ENCODE measurements around the gene GVQW3. TPM values are rescaled to one million over a fixed set of nuclear protein-coding genes. Genes with fewer than 3 reads are reported as not detected.

GVQW3 gene
- total and polyA plus RNA-seq, 2 of the 8 experiments (the other 6 are each of a cell fraction or from before 2014, with no cell fraction given) = 5.5 to 8.1 TPM

DNA sequence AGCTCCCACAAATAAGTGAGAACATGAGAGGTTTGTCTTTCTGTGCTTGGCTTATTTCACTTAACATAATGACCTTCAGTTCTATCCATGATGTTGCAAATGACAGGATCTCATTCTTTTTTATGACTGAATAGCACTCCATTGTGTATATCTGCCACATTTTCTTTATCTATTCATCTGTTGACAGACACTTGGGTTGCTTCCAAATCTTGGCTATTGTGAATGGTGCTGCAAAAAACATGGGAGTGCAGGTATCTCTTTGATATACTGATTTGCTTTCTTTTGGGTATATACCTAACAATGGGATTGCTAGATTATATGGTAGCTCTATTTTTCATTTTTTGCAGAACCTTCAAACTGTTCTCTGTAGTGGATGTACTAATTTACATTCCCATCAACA is 13.3 kb downstream of the GVQW3 start:
- no peak overlapping the region for H3K4me2 ChIP-seq (ENCODE audit: insufficient read depth in 1 of 2, low read depth in 2 of 2, low read length in 2 of 2)
- H3K4me1 ChIP-seq (replicated peaks in 1 of 4; ENCODE audit: control insufficient read depth in 3 of 4, insufficient read depth in 4 of 4, low read length in 3 of 4) = no peaks in the 10 kb centered on the region
- TF ChIP-seq GABPA (IDR thresholded peaks at IDR 0.05; ENCODE audit: borderline replicate concordance, insufficient read depth, low read length) = no peak
- no peak for TF ChIP-seq CBX5 (IDR thresholded peaks at IDR 0.05; ENCODE audit: low read depth, low read length)
- TF ChIP-seq MAX (IDR thresholded peaks at IDR 0.05) = no peak
- TF ChIP-seq CBX8 (IDR thresholded peaks at IDR 0.05; ENCODE audit: borderline replicate concordance, low read depth, low read length) = no peak
- no peak for TF ChIP-seq SP4 (IDR thresholded peaks at IDR 0.05; ENCODE audit: low read length)
- no peak for TF ChIP-seq KDM5A (IDR thresholded peaks at IDR 0.05; ENCODE audit: low read length)
- TF ChIP-seq JUN (IDR thresholded peaks at IDR 0.05; ENCODE audit: low read depth, low read length) = no peak
- no peak for TF ChIP-seq CREB1 (IDR thresholded peaks at IDR 0.05)
- TF ChIP-seq RBBP5 (IDR thresholded peaks at IDR 0.05; ENCODE audit: borderline replicate concordance, low read depth, low read length) = no peak
- TF ChIP-seq ZNF274 (IDR thresholded peaks at IDR 0.05; ENCODE audit: borderline replicate concordance, extremely low read depth, low read length) = no peak
- no peak for TF ChIP-seq SUZ12 (IDR thresholded peaks at IDR 0.05; ENCODE audit: low read length)
- TF ChIP-seq ATF3 (IDR thresholded peaks at IDR 0.05; ENCODE audit: insufficient read depth, low read depth, low read length) = no peak
- no peak for TF ChIP-seq SP2 (IDR thresholded peaks at IDR 0.05; ENCODE audit: low read length)
- TF ChIP-seq BACH1 (IDR thresholded peaks at IDR 0.05; ENCODE audit: low read length) = no peak
- H3K4me3 ChIP-seq (ENCODE audit: extremely low read depth in 1 of 4, insufficient read depth in 2 of 4, low read depth in 3 of 4, low read length in 4 of 4) = no peak overlapping the region
- no peak overlapping the region for H3K18ac ChIP-seq (ENCODE audit: extremely low read depth, low read length)
- H3K36me3 ChIP-seq (ENCODE audit: control insufficient read depth in 2 of 4, insufficient read depth in 4 of 4, low read length in 3 of 4) = no peaks in the 10 kb centered on the region
- no peak overlapping the region for H4K5ac ChIP-seq (ENCODE audit: insufficient read length, low read depth, low read length)
- no peaks in the 10 kb centered on the region for H3K27me3 ChIP-seq (replicated peaks in 1 of 4; ENCODE audit: control insufficient read depth in 3 of 4, extremely low read depth in 1 of 4, insufficient read depth in 3 of 4, low read length in 3 of 4)
- no peak overlapping the region for H3K9ac ChIP-seq (replicated peaks in 1 of 4; ENCODE audit: extremely low read depth in 1 of 4, low read depth in 3 of 4, low read length in 3 of 4)
- H2AK5ac ChIP-seq (ENCODE audit: low read depth, low read length) = no peak overlapping the region
- H3K27ac ChIP-seq (ENCODE audit: low read depth, low read length) = no peak overlapping the region
- no peaks in the 10 kb centered on the region for H3K23me2 ChIP-seq (ENCODE audit: low read depth, low read length)
- DNase-seq (ENCODE audit: low read depth in 1 of 2, low spot score in 2 of 2) (no peak), FAIRE-seq (no peak)
- ChIA-PET POLR2A (ENCODE audit: partially characterized antibody) (no interaction called here), CTCF (ENCODE audit: partially characterized antibody) (interaction anchor here (0.6 to 1.0 kb wide), 3 partner anchors 9 to 283 kb away, joined by 4 read pairs; no protein-coding TSS in a partner anchor)
- H2BK5ac ChIP-seq (ENCODE audit: low read depth, low read length) = no peak overlapping the region
- no peaks in the 10 kb centered on the region for H3K79me2 ChIP-seq (ENCODE audit: control insufficient read depth in 1 of 2, insufficient read depth in 2 of 2, low read length in 2 of 2)
- no peak overlapping the region for H2AFZ ChIP-seq (ENCODE audit: low read length)
- no peak overlapping the region for H3K14ac ChIP-seq (ENCODE audit: insufficient read length)
- no peak overlapping the region for H2BK120ac ChIP-seq (replicated peaks; ENCODE audit: low read depth, low read length)
- H4K20me1 ChIP-seq (replicated peaks in 1 of 2; ENCODE audit: control insufficient read depth in 1 of 2, insufficient read depth in 2 of 2, low read length in 2 of 2) = no peaks in the 10 kb centered on the region
- no peak overlapping the region for H3K4ac ChIP-seq (replicated peaks; ENCODE audit: insufficient read length, low read depth, low read length)
- no peak overlapping the region for H2BK12ac ChIP-seq (ENCODE audit: low read depth, low read length)
- H4K8ac ChIP-seq (ENCODE audit: extremely low read depth, insufficient read depth, low read length) = no peak overlapping the region
- no peaks in the 10 kb centered on the region for H3K9me3 ChIP-seq (ENCODE audit: insufficient read depth in 2 of 2, low read depth in 1 of 2, low read length in 1 of 2)
- H2BK15ac ChIP-seq (ENCODE audit: low read length) = no peak overlapping the region
- no peaks in the 10 kb centered on the region for H3K79me1 ChIP-seq (ENCODE audit: low read depth, low read length)
- H3K23ac ChIP-seq (ENCODE audit: insufficient read length) = no peak overlapping the region
- H2BK20ac ChIP-seq (ENCODE audit: low read length) = no peak overlapping the region
- no peak overlapping the region for H3K56ac ChIP-seq (replicated peaks; ENCODE audit: insufficient read length, low read depth, low read length)
- H4K91ac ChIP-seq (replicated peaks; ENCODE audit: insufficient read length, low read length) = no peak overlapping the region

Data from H1 (cell line).